Activated naive CD8-positive, alpha-beta T cell treated with anti-CD3 and anti-CD28 coated beads, Interleukin-2, amount 10 ng/mL, durations not matched to agents 7 days and 5 days (primary cell): ENCODE data around the gene SNN. TPM values are rescaled to one million over a fixed set of nuclear protein-coding genes. Genes with fewer than 3 reads are reported as not detected.
A peak's percentile ranks its signal among the peaks of the same experiment; 100 is the strongest.

Source experiments
- ATAC-seq: fragments of 150-1000 bp; cut with Tn5 transposase; one replicate; pipeline ENCODE4 v1.10.0; 2021; ENCODE audit warnings: low read depth, moderate library complexity
- POLR2A ChIA-PET: fragments of 350-600 bp; sonication (Branson Sonifier 250); formaldehyde crosslinking; loops from one replicate; lab custom pipeline; 2021; ENCODE audit warnings: antibody characterized with exemption; lab: Charles Lee
- DNase-seq: peaks from one replicate; pipeline ENCODE4 v3.0.0; 2021
- H3K27ac Mint-ChIP-seq: one replicate; pipeline ENCODE4 v1.8.0; 2022; ENCODE audit warnings: mild to moderate bottlenecking, mixed read lengths
- H3K27me3 Mint-ChIP-seq: one replicate; pipeline ENCODE4 v1.8.0; 2022; ENCODE audit warnings: mild to moderate bottlenecking, moderate library complexity, mixed read lengths
- H3K36me3 Mint-ChIP-seq: one replicate; pipeline ENCODE4 v1.8.0; 2021; ENCODE audit warnings: mild to moderate bottlenecking, mixed read lengths
- H3K4me1 Mint-ChIP-seq: one replicate; pipeline ENCODE4 v1.8.0; 2021; ENCODE audit warnings: mixed read lengths
- H3K4me3 Mint-ChIP-seq: one replicate; pipeline ENCODE4 v1.8.0; 2022; ENCODE audit warnings: mild to moderate bottlenecking, moderate library complexity, mixed read lengths
- H3K9me3 Mint-ChIP-seq: one replicate; pipeline ENCODE4 v1.8.0; 2021; ENCODE audit warnings: mixed read lengths
- total RNA-seq, 2 experiments: library from RNA; stranded (reverse); gene quantifications; one replicate each; pipeline ENCODE4 v1.2.3, GENCODE V29; 2021

SNN gene
- total RNA-seq, 2 experiments from 2014 or later = 30.1 to 31.8 TPM

DNA sequence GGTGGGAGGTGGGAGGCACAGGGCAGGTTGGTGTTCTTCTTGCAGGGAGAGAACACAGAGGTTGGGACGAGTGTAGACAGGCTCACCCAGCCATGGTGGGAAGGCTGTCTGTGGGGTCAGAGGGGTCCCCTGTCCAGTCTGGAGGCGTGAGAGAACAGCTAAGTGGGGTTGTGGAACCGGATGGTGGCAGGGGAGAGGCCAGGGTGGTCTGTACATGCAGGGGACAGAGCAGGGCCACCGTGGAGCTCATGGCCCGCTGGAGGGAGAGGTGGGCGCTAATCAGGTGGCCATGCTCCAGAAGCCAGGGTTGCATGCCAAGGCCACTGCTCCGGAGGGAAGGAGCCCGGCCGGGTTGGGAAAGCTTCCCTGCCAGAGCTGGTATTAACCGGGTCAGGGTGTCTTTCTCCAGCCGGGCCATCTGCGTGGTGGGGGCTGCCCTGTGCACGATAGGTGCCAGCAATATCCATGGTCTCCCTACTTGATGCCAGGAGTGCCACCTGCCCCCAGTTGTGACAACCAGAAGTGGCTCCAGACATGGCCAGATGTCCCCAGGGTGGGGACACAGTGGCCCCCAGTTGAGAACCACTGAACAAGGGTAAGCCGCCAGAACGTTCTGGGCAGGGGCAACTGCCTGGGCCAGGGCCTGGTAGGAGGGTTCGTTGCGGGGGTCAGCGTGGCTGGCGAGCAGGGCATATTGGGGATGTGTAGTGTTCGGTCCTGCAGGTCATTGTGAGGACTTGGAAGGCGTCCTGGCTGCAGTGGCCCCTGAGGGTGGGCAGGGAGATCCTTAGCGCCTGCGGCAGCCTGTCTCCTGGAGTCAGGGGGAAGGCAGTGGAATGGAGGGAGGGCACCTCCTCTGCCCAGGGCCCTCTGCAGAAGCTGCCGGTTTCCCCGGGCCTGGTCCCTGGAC lies 5.1 kb downstream of the SNN start:
- no peak for ATAC-seq
- Mint-ChIP-seq H3K4me3 (peak overlapping the region; percentile 76), H3K27ac (peak overlapping the region; percentile 93), H3K36me3 (peaks cover 12% of the 10 kb centered on the region), H3K27me3 (no peaks in the 10 kb centered on the region), H3K4me1 (peaks cover 60% of the 10 kb centered on the region), H3K9me3 (no peaks in the 10 kb centered on the region)
- POLR2A ChIA-PET = no interaction called here
- DNase-seq = no peak

DNA sequence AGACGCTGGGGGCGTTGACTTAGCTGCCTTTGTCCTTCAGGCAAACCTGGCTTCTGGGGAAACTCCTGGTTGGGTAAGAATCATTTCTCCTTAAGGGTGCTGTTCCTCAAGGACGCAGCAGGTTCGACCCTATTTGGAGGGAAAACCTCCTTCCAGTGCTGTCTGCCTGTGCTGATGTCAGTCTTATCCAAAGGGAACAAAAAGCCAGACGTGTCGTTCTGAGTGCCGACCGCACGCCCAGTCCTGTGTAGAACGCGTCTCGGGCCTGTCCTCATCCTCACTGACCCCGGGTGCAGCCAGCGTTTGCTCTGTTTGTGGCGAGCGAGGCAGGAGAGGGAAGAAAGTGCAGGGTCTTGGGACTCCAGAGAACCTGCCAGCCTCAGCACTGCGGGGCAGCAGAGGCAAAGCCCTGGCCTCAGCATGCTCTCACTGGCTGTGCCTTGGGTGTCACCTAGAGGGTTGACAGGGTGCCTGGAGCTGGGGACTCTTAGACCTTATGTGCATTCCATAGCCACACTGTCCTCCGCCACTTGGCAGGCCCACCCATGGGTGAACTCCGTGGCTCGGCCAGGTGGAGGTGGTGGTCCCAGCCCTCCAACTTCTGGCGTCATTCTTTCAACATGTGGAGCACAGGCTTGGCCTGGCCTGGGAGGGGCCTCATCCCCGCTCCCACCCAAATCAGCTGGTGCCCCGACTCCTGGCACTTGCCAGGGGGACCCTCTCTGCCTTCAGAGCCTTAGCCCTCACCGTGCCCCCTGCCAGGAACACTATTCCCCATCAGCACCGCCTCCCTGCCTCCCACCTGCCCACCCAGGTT lies 6.0 kb downstream of the SNN start:
- Mint-ChIP-seq H3K27ac (no peak overlapping the region), H3K27me3 (no peaks in the 10 kb centered on the region), H3K4me3 (no peak overlapping the region), H3K9me3 (no peaks in the 10 kb centered on the region), H3K36me3 (peaks cover 15% of the 10 kb centered on the region), H3K4me1 (peaks cover 62% of the 10 kb centered on the region)
- POLR2A ChIA-PET = interaction anchor here (0.6 kb wide), 1 partner anchor 14 kb away, joined by 5 read pairs; no protein-coding TSS in a partner anchor
- ATAC-seq (no peak), DNase-seq (no peak)

DNA sequence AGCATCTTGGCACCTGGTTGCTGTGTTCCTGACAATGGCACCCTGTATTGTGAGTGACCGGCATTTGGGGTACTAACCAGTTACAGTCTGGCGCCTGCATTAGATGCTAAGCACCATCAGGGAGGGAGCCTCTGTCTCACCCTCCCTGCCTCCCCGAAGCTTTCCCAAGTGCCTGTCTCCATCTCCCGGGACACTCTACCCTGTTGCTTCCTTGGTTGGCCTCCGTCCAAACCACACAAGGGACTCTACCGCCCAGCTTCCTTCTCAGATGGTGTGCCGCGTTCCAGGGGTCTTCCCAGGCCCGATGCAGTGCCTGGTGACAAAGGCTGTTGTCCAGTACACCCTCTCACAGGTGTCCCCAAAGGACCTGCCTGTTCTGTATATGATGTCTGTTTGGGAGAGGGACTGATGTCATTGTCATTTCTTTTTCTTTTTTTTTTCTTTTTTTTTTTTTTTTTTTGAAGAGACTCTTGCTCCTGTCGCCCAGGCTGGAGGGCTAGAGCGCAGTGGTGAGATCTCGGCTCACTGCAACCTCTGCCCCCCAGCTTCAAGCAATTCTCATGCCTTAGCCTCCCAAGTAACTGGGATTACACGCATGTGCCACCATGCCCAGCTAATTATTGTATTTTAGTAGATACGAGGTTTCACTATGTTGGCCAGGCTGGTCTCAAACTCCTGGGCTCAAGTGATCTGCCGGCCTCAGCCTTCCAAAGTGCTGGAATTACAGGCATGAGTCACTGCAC lies 6.7 kb downstream of the SNN start:
- no peaks in the 10 kb centered on the region for H3K9me3 Mint-ChIP-seq
- no peak overlapping the region for H3K4me3 Mint-ChIP-seq
- peaks cover 18% of the 10 kb centered on the region for H3K36me3 Mint-ChIP-seq
- H3K4me1 Mint-ChIP-seq = peaks cover 63% of the 10 kb centered on the region
- POLR2A ChIA-PET = interaction anchor here (0.6 to 0.7 kb wide), 2 partner anchors 8 to 15 kb away, joined by 4 to 5 read pairs; no protein-coding TSS in a partner anchor
- H3K27me3 Mint-ChIP-seq = no peaks in the 10 kb centered on the region
- no peak for DNase-seq
- no peak for ATAC-seq
- H3K27ac Mint-ChIP-seq = no peak overlapping the region

DNA sequence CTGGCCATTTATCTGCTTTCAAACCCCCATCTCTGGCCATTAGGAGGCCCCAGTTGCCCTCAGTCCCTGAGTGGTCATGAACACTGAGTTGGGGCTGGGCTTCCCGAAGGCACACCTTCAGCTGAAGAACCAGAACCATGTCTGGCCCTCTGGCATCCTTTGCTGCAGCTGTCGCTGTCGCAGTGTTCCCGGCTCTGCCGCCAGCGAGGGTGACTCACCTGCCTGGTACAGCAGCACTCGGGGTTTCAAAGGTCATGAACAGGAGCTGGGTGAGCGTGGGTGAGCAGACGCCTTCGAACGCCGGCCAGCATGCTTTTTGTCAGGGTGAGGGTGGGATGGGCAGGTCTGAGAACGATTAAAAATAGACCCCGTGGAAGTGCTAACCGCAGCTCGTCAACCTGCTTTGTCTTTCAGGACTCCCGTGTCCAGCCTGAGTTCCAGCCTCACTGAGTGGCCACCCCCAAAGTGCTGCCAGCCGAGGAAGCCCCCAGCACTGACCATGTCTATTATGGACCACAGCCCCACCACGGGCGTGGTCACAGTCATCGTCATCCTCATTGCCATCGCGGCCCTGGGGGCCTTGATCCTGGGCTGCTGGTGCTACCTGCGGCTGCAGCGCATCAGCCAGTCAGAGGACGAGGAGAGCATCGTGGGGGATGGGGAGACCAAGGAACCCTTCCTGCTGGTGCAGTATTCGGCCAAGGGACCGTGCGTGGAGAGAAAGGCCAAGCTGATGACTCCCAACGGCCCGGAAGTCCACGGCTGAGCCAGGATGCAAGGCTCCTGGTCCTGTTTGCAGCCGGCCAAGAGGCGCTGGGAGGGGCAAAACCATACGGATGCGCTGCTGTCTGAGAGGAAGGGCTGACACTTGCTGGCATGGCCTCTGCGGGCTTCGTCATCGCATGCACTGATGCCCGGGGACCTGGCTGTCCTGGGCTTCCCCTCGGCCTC lies 7.6 kb downstream of the SNN start:
- Mint-ChIP-seq H3K4me3 (no peak overlapping the region), H3K27ac (peak overlapping the region; percentile 21), H3K36me3 (peaks cover 17% of the 10 kb centered on the region), H3K27me3 (no peaks in the 10 kb centered on the region), H3K4me1 (peaks cover 61% of the 10 kb centered on the region), H3K9me3 (no peaks in the 10 kb centered on the region)
- DNase-seq (peak; percentile 26), ATAC-seq (no peak)
- POLR2A ChIA-PET = interaction anchor here (0.7 kb wide), 1 partner anchor 7 kb away, joined by 4 read pairs; no protein-coding TSS in a partner anchor

DNA sequence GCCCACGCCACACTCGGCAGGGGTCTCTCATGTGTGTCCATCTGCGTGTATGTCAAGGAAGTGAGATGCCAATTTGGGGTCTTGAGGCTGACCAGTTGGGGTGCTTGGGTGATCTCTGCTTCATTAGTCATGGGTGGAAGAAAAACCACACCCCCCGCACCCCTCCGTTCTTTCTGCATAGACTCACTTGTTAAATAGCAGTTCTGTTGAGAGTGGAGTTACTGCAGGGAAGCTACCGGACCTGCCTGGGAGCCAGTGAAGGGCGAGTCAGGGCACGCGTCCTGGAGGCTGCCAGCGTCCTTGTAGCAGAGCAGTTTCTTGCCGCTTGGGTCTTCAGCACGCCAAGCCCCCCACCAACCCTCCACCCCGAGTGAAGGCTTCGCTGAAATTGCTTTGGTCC lies 8.5 kb downstream of the SNN start:
- peaks cover 20% of the 10 kb centered on the region for H3K36me3 Mint-ChIP-seq

DNA sequence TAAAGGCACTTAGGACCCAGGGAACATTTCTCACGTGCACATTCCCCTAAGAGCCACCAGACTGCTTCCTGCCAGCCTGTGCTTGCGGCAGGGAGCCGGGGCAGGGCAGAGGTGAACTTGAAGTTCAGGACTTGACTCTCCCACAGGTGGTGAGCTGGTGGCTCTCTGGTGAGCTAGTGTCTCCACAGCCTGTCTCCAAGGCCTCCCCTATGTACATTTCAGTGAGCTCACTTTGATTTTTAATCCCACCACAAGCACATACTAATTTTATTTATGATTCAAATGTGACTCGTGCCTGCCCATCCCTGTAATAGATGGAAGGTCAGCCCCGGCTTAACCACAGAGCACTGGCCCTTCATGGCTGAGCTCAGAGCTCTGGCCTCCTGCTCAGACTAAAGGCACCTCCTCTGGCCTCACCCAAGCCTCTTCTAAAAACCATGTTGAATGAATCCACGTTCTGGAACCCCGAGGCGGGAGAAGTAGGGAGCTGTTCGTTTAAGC lies 9.2 kb downstream of the SNN start:
- no peak for ATAC-seq
- Mint-ChIP-seq H3K27me3 (no peaks in the 10 kb centered on the region), H3K4me1 (peaks cover 63% of the 10 kb centered on the region), H3K36me3 (peaks cover 20% of the 10 kb centered on the region), H3K9me3 (no peaks in the 10 kb centered on the region), H3K4me3 (no peak overlapping the region), H3K27ac (no peak overlapping the region)
- POLR2A ChIA-PET = interaction anchor here (0.6 to 1.2 kb wide), 3 partner anchors 11 to 204 kb away, joined by 3 read pairs; no protein-coding TSS in a partner anchor
- DNase-seq = peak; percentile 27

More for the DNA sequence above, 8.5 kb downstream of the SNN start:
- Mint-ChIP-seq H3K4me1 (peaks cover 64% of the 10 kb centered on the region), H3K27me3 (no peaks in the 10 kb centered on the region), H3K27ac (no peak overlapping the region), H3K9me3 (no peaks in the 10 kb centered on the region), H3K4me3 (no peak overlapping the region)
- POLR2A ChIA-PET = no interaction called here
- ATAC-seq = no peak
- DNase-seq = peak; percentile 27

DNA sequence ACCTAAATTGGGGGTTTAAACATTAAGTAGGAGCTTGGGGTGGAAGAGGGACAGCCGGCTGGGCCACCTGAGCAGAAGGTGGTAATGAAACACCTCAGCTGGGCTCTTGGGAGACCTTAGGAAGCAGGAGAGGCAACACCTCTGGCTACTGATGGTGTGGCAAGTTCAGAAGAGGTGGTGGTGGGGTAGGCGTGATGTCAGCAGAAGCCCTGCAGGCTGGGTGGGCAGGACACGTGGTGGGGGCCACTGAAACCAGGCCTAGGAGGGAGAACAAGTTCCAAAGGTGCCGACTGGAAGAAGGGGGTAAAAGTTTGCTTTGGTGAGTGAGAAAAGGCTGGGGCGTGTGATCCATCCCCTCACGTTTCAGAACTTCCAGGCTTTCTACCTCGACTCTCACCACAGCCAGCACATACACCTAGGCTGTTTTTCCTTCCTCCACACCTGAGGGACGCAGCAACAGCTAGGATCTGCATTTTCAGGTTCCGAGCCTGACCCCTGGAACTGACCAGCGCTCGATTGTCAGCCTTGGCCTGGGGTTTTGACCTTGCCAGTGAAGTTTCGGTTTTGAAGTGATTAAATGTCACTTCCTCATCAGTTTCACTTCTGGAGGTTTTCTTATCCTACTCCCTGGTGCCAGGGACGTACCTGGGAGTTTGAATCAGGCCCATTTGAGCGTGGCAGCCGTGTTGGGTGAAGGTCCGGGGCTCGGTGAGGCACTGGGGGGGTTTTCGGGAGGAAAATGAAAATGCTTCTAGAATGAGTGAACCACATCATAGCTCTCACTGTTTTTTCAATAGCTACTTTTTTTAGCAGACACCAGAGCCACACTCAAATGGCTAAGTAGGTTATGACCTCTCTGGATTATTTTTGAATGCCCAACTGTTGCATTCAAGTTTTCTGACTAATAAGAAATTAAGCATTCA lies 10.0 kb downstream of the SNN start:
- peak; percentile 26 for DNase-seq
- Mint-ChIP-seq H3K27ac (peak overlapping the region; percentile 64), H3K4me3 (peak overlapping the region; percentile 33), H3K9me3 (no peaks in the 10 kb centered on the region), H3K27me3 (no peaks in the 10 kb centered on the region), H3K36me3 (peaks cover 22% of the 10 kb centered on the region), H3K4me1 (peaks cover 62% of the 10 kb centered on the region)
- POLR2A ChIA-PET = interaction anchor here (0.6 to 1.2 kb wide), 3 partner anchors 10 to 204 kb away, joined by 3 read pairs; no protein-coding TSS in a partner anchor
- ATAC-seq = no peak

DNA sequence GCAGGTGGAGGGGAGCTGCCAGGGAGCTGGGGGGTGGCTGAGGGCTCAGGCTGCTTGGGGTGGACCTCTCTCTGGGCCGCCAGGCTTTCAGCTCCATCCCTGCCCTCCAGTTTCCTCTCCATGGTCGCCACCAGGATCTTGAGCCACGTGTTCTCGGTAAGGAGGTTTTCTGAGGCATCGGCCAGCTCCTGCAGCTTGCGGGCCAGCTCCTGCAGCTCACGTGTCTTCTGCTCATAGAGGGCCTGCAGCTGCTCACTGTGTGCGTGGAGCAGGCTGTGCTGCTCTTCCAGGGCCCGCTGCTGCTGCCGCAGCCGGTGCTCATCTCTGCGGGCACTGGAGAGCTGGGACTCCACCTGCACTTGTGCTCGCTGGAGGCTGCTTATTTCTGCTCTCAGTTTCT lies 11.0 kb downstream of the SNN start:
- H3K36me3 Mint-ChIP-seq = peaks cover 28% of the 10 kb centered on the region
- DNase-seq (peak; percentile 24), ATAC-seq (no peak)
- peaks cover 57% of the 10 kb centered on the region for H3K4me1 Mint-ChIP-seq
- no peak overlapping the region for H3K4me3 Mint-ChIP-seq
- H3K27me3 Mint-ChIP-seq = no peaks in the 10 kb centered on the region
- no peaks in the 10 kb centered on the region for H3K9me3 Mint-ChIP-seq
- POLR2A ChIA-PET = interaction anchor here (1.0 to 2.3 kb wide), 2 partner anchors 9 kb away, joined by 4 to 8 read pairs; no protein-coding TSS in a partner anchor
- H3K27ac Mint-ChIP-seq = peak overlapping the region; percentile 32

DNA sequence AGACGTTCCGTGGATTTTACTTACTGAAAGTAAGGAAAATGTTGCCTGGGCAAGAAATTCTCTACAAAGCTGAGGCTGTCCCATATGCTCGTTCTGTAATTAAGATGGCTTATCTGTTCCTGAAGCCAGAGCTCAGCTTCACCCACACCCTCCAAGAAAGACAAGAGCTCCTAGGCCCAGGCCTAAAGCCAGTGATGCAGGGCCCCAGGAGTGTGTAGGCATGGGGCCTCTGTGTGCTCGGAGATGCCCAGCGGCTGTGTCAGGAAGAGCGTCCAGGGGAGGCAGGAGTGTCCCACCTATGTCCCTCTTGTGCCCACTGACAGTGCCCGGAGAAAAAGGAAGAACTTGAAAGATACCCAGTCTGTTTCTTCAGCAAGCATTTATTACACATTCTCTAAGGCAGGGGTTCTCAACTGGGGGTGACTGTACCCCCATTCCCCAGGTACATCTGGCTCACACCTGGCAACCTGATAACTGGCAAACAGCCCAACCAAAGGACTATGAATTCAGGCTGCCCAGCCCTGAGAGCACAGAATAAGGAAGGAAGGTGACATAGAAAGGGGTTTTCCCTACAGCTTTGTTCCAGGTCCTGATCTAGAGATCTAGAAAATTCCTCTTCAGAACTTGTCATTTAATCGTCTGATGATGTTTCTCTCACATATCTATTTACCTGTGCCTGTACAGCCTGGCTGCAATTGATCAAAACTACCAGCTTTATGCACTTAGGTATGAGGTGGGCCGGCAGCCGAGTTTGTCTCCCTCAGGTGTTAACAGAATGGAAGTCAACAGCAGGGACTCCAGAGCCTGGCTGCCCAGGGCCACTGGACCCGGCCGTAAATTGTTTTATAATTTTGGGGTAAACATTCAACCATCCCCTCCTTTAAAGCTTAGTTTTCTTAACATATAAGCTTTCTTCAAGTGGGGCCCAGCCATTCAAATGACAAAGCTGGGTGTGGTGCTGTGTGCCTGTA lies 12.0 kb downstream of the SNN start:
- peaks cover 53% of the 10 kb centered on the region for H3K4me1 Mint-ChIP-seq
- H3K27ac Mint-ChIP-seq = peak overlapping the region; percentile 87
- H3K4me3 Mint-ChIP-seq = peak overlapping the region; percentile 67
- H3K36me3 Mint-ChIP-seq = peaks cover 28% of the 10 kb centered on the region
- H3K27me3 Mint-ChIP-seq = no peaks in the 10 kb centered on the region
- no peaks in the 10 kb centered on the region for H3K9me3 Mint-ChIP-seq
- POLR2A ChIA-PET = interaction anchor here (1.0 to 2.3 kb wide), 2 partner anchors 8 to 10 kb away, joined by 4 to 8 read pairs; no protein-coding TSS in a partner anchor
- ATAC-seq = no peak
- peak; percentile 6 for DNase-seq

DNA sequence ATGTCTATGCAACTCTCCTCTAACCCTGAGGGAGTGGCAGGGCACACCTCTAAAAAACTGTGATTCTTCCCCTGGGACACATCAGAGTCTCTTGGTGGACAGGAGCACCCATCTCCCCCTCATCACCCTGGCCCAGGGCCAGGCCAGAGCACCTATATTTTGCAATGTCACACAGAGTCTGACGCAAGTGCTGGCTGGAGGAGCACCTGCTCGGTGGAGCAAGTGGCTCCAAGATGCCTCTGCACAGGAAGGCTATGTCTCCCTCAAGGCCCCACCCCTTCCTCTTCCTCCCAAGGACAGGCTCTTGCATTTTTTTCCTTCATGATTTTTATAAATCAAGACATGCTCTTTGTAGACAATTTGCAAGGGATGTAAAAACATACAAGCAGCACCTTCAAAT lies 13.3 kb downstream of the SNN start:
- Mint-ChIP-seq H3K9me3 (no peaks in the 10 kb centered on the region), H3K4me3 (peak overlapping the region; percentile 67), H3K36me3 (peaks cover 29% of the 10 kb centered on the region), H3K27ac (peak overlapping the region; percentile 87), H3K27me3 (no peaks in the 10 kb centered on the region), H3K4me1 (peaks cover 50% of the 10 kb centered on the region)
- peak; percentile 55 for ATAC-seq
- DNase-seq = peak; percentile 34
- POLR2A ChIA-PET = no interaction called here
